HG03025 (cell line): Measurements from ENCODE around the gene TMEM169.
"Not testable (repeated sequence)": the region's sequence is repeated elsewhere in the genome, so short reads cannot be mapped to it uniquely, and the experiment has no call there.

Experiments
- ATAC-seq: cut with Tn5 transposase; IDR thresholded peaks from one replicate; pipeline ENCODE4 v1.9.1; 2021; ENCODE audit warnings: mild to moderate bottlenecking, moderate library complexity; ENCODE audit not compliant: unreplicated experiment, low FRiP score

TMEM169 gene

DNA sequence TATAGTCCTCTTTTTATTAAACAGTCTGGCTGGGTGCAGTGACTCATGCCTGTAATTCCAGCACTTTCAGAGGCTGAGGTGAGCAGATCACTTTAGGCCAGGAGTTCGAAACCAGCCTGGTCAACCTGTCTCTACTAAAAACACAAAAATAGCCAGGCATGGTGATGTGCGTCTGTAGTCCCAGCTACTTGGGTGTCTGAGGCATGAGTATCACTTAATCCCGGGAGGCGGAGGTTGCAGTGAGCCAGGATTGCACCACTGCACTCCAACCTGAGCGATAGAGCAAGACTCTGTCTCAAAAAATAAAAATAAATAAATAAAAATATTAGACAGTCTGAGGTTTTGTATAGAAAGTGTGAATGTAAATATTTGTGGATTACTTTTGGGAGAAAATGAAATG is 45.2 kb downstream of the TMEM169 start:
- ATAC-seq: no peak

DNA sequence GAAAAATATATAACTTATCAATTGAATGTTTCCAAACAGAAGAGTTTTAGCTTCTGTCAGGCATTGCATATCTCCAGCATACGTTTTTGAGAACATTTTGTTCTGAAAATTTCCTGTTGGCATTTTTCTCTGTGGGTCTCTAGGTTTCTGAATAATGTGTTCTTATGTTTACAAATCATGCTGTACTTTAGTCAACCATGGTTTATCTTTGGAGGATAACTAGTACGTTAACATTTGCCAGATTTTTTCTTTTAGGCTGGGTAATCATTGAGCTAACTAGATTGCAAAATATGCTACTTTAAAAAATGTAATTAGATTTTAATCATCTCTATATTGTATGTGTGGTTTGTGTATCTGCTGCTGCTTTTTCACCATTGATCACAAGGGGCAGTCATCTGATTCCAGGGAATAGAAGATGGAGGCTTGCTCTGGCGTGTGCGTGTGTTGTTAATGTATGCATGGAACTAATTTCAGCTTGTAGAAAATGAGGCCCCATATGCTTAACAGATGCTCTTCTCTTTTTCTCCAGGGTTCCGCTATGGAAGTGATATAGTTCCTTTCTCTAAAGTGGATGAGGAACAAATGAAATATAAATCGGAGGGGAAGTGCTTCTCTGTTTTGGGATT is 48.7 kb downstream of the TMEM169 start:
- no peak for ATAC-seq

- no peak for ATAC-seq
These were observed 49.6 kb downstream of the TMEM169 start for GRCh38 chr2:216131175-216131926.

- no peak for ATAC-seq
These were observed 50.9 kb downstream of the TMEM169 start for GRCh38 chr2:216132585-216132984.

- no peak for ATAC-seq
These were observed 51.7 kb downstream of the TMEM169 start for GRCh38 chr2:216133397-216133796.

DNA sequence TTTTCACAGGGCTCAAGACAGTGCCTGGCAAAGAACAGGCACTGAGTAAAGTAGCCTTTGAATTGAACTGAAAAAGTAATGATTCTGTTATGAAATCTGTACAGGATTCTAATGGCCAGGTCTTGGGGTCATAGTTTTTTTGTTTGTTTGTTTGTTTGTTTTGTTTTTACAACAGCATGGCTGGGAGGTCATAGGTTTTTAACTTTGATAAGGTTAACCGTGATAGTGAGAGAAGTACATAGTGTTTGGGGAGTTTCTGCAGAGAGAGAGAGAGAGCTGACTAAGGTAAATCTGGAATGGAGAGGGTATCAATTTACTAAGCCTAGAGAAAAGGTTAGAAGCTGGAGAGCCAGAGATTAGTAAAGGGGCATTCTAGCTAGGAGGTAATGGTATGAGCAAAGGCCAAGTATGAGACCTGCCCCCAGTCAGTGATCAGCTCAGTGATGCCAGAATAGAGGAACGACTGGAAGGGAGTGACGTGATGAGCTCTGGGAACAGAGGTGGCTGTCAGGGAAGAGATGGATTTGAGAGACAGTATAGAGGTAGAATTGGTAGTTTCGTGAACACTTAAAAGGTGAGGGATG is 53.3 kb downstream of the TMEM169 start:
- ATAC-seq: no peak

DNA sequence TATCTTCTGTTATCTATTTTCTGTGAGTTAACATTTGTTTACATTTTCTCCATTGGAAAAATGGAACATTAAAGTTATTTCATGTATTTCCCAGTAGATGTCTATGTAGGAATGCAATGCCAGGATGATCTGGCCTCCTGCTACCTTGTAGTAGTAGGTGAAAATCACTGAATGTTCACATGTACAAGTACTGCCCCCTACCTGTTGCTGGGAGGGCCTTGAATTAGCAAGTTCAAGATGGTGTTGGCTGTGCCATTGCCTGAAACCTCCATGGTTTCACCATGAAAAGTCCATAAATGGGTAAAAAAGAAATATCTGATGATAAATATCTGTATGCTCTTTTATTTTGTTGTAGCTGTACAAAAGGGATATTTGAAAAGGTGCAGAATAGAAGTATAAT is 58.2 kb downstream of the TMEM169 start:
- ATAC-seq: no peak

GRCh38 chr2:216141516-216141915 is 59.8 kb downstream of the TMEM169 start:
- not testable (repeated sequence) for ATAC-seq

DNA sequence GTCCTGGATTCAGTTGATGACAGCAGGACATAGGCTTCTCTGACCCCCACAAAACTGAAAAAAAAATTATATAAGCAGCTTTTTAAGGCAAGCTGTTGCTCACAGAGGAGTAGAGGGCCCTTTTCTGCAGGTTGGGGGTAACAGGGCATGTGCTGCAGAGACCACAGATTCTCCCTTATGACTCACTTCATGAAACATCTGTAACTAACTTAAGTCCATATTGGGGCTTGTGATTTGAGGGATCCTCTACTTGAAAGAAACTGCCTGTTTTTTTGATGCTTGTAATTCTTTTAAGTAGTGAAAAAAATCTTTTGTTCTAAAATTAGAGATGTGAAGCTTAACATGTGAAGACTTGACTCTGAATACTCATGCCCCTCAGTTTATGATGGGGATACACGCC is 60.8 kb downstream of the TMEM169 start:
- ATAC-seq: peak; percentile 95

- ATAC-seq: no peak
These were observed 62.7 kb downstream of the TMEM169 start for GRCh38 chr2:216144372-216144771.

DNA sequence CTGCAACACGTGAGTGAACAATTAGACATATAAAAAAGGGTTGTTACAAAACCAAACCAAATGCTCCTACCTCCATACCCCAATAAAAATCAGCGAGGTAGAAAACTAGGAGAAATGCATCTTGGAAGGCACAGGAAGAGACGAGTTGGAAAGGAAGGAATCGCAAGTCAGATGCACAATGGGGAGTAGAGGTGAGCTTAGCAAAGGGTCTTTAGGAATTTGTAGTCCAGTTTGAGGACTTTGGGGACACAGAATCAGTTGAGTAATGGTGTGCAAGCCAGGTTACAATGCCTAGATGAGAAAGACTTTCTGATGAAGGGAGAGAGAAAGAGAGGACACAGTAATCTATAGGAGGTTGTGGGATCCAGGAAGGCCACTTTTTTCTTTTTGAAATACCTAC is 63.1 kb downstream of the TMEM169 start:
- ATAC-seq: no peak

DNA sequence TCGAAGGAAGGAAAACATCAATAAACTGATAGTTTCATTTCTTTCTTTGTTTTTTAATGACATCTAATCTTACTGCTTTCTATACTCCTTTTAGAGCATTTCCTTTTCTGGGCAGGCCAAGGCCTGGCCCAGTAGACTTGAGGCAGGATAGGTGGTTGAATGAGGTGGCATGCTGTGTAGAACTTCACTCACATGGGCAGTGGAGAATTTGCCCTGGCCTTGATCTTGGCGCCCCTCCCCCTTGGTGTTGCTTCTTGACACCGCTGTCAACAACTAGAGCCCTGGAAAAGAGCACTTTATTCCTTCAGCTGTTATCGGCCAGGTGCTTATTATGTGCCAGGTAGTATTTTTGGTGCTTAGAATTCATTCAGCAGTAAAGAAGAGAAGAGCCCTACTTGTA is 64.9 kb downstream of the TMEM169 start:
- ATAC-seq: no peak

- ATAC-seq: no peak
These were observed 65.7 kb downstream of the TMEM169 start for GRCh38 chr2:216147172-216148131.

GRCh38 chr2:216148983-216149382 is 67.3 kb downstream of the TMEM169 start:
- ATAC-seq: no peak

- no peak for ATAC-seq
These were observed 68.0 kb downstream of the TMEM169 start for GRCh38 chr2:216149741-216150140.

DNA sequence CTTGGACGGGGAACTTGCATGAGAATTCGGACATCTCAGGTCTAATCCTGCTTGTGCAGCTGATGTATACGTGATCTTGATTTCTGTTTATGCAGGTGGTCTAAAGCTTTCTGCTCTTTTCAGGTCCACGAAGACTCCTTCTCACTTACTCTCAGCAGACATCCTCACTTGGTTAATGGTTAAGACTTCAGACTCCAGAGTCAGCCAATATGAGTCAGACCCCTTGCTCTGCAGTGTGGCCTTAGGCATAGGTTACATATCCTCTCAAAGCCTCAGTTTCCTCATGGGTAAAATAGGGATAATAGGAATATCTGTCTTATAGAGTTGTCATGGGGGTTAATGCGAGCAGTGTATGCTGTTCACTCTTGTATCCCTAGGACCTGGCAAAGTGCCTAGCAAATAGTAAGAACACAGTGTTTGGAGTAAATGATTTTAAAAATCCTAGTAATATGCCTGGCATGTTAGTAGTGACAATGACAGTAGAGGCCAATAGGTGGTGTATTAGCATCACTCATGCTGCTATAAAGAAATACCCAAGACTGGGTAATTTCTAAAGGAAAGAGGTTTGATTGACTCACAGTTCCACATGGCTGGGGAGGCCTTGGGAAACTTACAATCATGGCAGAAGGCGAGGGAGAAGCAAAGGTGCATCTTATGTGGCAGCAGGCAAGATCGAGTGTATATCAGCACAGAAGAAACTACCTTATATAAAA is 69.8 kb downstream of the TMEM169 start:
- ATAC-seq: no peak
